HepG2 (cell line): ENCODE results near the gene PRRC2A. TPM values are rescaled to one million over a fixed set of nuclear protein-coding genes. Genes with fewer than 3 reads are reported as not detected.
A peak's percentile ranks its signal among the peaks of the same experiment; 100 is the strongest.

Experiments used
- FLYWCH1 ChIP-seq: sonication (generic); formaldehyde crosslinking; IDR thresholded peaks from 2 replicates; pipeline ENCODE4 v1.8.1; 2023; ENCODE audit warnings: mild to moderate bottlenecking, missing genetic modification reagents
- HES4 ChIP-seq: sonication (generic); formaldehyde crosslinking; IDR thresholded peaks from 2 replicates; pipeline ENCODE4 v1.9.0; 2021; ENCODE audit warnings: mild to moderate bottlenecking, missing genetic modification reagents, borderline replicate concordance
- HOXA3 ChIP-seq: sonication (generic); formaldehyde crosslinking; IDR thresholded peaks from 2 replicates; pipeline ENCODE4 v1.5.0; 2020; ENCODE audit warnings: missing genetic modification reagents
- KDM5B ChIP-seq: sonication (generic); formaldehyde crosslinking; IDR thresholded peaks from 2 replicates; pipeline ENCODE4 v1.4.0; 2020; ENCODE audit warnings: missing genetic modification reagents, mild to moderate bottlenecking, borderline replicate concordance
- NFRKB ChIP-seq: fragments of 450-650 bp; IDR thresholded peaks from 2 replicates; pipeline ENCODE4 v1.6.1; 2017
- NKX3-1 ChIP-seq: sonication (generic); formaldehyde crosslinking; IDR thresholded peaks from 2 replicates; pipeline ENCODE4 v1.5.0; 2020; ENCODE audit warnings: missing genetic modification reagents
- NRL ChIP-seq: sonication (generic); formaldehyde crosslinking; IDR thresholded peaks from 2 replicates; pipeline ENCODE4 v1.5.0; 2020; ENCODE audit warnings: missing genetic modification reagents, mild to moderate bottlenecking, moderate library complexity, borderline replicate concordance
- SMARCE1 ChIP-seq: fragments of 450-650 bp; IDR thresholded peaks from 2 replicates; pipeline ENCODE4 v1.6.1; 2017; ENCODE audit warnings: borderline replicate concordance
- SRF ChIP-seq: IDR thresholded peaks from 2 replicates; pipeline ENCODE4 v1.6.1; 2011; ENCODE audit warnings: mild to moderate bottlenecking, low read depth, low read length, moderate library complexity
- TBX3 ChIP-seq: fragments of 450-650 bp; IDR thresholded peaks from 2 replicates; pipeline ENCODE4 v1.6.1; 2017; ENCODE audit warnings: antibody characterized with exemption, mild to moderate bottlenecking, inconsistent platforms, borderline replicate concordance
- TSC22D2 ChIP-seq: sonication (generic); formaldehyde crosslinking; IDR thresholded peaks from 2 replicates; pipeline ENCODE4 v1.5.1; 2020; ENCODE audit warnings: missing genetic modification reagents, mild to moderate bottlenecking, borderline replicate concordance
- YEATS2 ChIP-seq: sonication (generic); formaldehyde crosslinking; IDR thresholded peaks from 2 replicates; pipeline ENCODE4 v1.4.0; 2020; ENCODE audit warnings: missing genetic modification reagents, borderline replicate concordance
- ZMYM3 ChIP-seq: sonication (generic); formaldehyde crosslinking; IDR thresholded peaks from 2 replicates; pipeline ENCODE4 v1.5.1; 2020; ENCODE audit warnings: mild to moderate bottlenecking, missing genetic modification reagents
- ZNF232 ChIP-seq: sonication (generic); formaldehyde crosslinking; IDR thresholded peaks from 2 replicates; pipeline ENCODE4 v1.4.0; 2020; ENCODE audit warnings: missing genetic modification reagents, borderline replicate concordance
- ZNF264 ChIP-seq: sonication (generic); formaldehyde crosslinking; IDR thresholded peaks from 2 replicates; pipeline ENCODE4 v1.4.0; 2020; ENCODE audit warnings: missing genetic modification reagents
- ZNF552 ChIP-seq: sonication (generic); formaldehyde crosslinking; IDR thresholded peaks from 2 replicates; pipeline ENCODE4 v1.9.0; 2022; ENCODE audit warnings: missing genetic modification reagents, mild to moderate bottlenecking, borderline replicate concordance
- ZNF569 ChIP-seq: sonication (generic); formaldehyde crosslinking; IDR thresholded peaks from 2 replicates; pipeline ENCODE4 v1.5.0; 2020; ENCODE audit warnings: mild to moderate bottlenecking, missing genetic modification reagents, moderate library complexity, borderline replicate concordance
- ZNF572 ChIP-seq: sonication (generic); formaldehyde crosslinking; IDR thresholded peaks from 2 replicates; pipeline ENCODE4 v1.5.1; 2020; ENCODE audit warnings: mild to moderate bottlenecking, missing genetic modification reagents
- ZNF7 ChIP-seq: IDR thresholded peaks from 2 replicates; pipeline ENCODE4 v1.6.1; 2016; ENCODE audit warnings: missing biosample characterization, missing genetic modification reagents
- polyA plus RNA-seq, 8 experiments: library from polyadenylated mRNA; depleted of rRNA in 3 of 8; stranded (reverse) in 7 of 8; unstranded in 1 of 8; fragments of >200 nt; fragmentation: Illumina TruSeq in 4 of 8; extraction: Trizol in 4 of 8; gene quantifications; 2 replicates each; pipeline versions ENCODE4 v1.2.1 to v1.2.3, GENCODE V29; 2011 to 2016; ENCODE audit warnings: low read depth in 4 of 8, missing spikeins in 1 of 8, mixed read lengths in 1 of 8; ENCODE audit not compliant: insufficient read depth in 1 of 8
- total RNA-seq, 5 experiments: library from RNA; depleted of rRNA; stranded (reverse); fragments of >200 nt; fragmentation: Illumina TruSeq; extraction: Trizol; gene quantifications; 2 replicates each; pipeline ENCODE4 v1.2.3, GENCODE V29; 2016; ENCODE audit warnings: low read depth in 1 of 5
- TF ChIP-seq, protein P1 (sequence below): sonication (generic); formaldehyde crosslinking; IDR thresholded peaks from 2 replicates; pipeline ENCODE4 v1.4.0; 2020; ENCODE audit warnings: missing genetic modification reagents, low read depth, mild to moderate bottlenecking, borderline replicate concordance
- TF ChIP-seq, protein P2 (sequence below): sonication (generic); formaldehyde crosslinking; conservative IDR thresholded peaks from 2 replicates; pipeline ENCODE4 v1.8.1; 2023; ENCODE audit warnings: missing genetic modification reagents
- TF ChIP-seq, protein P3 (sequence below): sonication (generic); formaldehyde crosslinking; IDR thresholded peaks from 2 replicates; pipeline ENCODE4 v1.8.0; 2022; ENCODE audit warnings: low read depth, missing genetic modification reagents
- TF ChIP-seq, protein P4 (sequence below): sonication (generic); formaldehyde crosslinking; IDR thresholded peaks from 2 replicates; pipeline ENCODE4 v1.8.0; 2022; ENCODE audit warnings: mild to moderate bottlenecking, missing genetic modification reagents, moderate library complexity
- TF ChIP-seq, protein P5 (sequence below), 2 experiments: fragments of 450-650 bp in 1 of 2; sonication (generic) in 1 of 2; formaldehyde crosslinking; IDR thresholded peaks; 2 replicates each; pipeline versions ENCODE4 v1.5.0 to v1.8.0; 2020 to 2022; ENCODE audit warnings: mild to moderate bottlenecking in 1 of 2, missing genetic modification reagents in 1 of 2

PRRC2A gene
- total and polyA plus RNA-seq, 2 of the 13 experiments (the other 11 are each of a cell fraction or from before 2014, with no cell fraction given), result 38.9 to 47.4 TPM

DNA sequence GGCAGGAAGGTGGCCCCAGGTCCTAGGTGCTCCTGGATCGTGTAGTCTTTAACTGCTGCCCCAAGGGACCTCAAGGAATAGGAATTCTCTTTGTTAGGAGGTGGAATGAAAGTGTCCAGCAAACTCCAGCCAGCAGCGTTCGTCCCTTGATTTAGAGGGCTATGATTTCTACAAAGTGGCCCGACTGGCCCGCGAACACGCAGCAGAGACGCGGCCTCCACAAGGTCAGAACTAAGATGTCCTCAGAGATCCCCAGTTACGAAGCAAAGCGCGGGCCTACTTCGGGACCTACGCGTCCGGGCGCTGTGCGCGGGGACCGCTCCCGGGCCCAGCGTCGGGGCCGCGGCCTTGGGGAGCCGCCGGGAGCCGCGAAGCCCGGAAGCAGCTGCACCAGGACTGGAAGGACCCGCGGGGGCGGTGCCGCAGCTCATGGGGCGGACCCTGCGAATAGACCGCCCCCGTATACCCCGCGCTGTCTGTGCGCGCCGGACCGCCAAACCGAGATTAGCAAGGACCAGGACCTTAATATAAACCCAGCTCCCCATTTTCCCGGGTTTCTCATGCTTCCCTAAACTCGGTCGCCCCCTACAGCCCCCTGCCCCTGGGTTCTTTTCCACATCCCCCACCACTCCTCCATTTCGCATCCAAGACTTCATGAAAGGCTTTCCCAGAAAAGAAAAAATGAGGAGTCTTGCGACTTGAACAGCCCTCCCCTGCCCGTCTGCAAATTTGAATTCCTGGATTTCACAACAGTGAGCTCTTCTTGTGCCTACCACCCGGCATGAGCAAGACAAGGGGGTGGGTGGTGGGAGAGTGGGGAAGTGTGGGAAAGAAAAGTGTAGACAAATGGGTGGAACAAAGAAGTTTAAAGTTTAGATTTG is 40.1 kb downstream of the PRRC2A start, which contains the start of gene C6orf47 (continued):
- TF ChIP-seq, protein P1, sequence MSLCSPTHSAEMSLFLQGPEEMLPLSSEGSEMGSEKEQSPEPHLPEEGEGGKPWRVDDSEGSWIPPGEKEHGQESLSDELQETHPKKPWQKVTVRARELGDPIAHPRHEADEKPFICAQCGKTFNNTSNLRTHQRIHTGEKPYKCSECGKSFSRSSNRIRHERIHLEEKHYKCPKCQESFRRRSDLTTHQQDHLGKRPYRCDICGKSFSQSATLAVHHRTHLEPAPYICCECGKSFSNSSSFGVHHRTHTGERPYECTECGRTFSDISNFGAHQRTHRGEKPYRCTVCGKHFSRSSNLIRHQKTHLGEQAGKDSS (CRISPR knock-in tag), result peak; percentile 56; the same call in 1 of the 2 replicates
- no peak for TF ChIP-seq SMARCE1
- no peak for TF ChIP-seq ZMYM3 (CRISPR knock-in tag)
- TF ChIP-seq NFRKB, result no peak
- TF ChIP-seq, protein P2, sequence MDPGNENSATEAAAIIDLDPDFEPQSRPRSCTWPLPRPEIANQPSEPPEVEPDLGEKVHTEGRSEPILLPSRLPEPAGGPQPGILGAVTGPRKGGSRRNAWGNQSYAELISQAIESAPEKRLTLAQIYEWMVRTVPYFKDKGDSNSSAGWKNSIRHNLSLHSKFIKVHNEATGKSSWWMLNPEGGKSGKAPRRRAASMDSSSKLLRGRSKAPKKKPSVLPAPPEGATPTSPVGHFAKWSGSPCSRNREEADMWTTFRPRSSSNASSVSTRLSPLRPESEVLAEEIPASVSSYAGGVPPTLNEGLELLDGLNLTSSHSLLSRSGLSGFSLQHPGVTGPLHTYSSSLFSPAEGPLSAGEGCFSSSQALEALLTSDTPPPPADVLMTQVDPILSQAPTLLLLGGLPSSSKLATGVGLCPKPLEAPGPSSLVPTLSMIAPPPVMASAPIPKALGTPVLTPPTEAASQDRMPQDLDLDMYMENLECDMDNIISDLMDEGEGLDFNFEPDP (CRISPR knock-in tag), result 0 out of 2 replicates have a peak, but pooled peaks have one; percentile 93
- peak; percentile 86 for TF ChIP-seq NRL (CRISPR knock-in tag)
- peak; percentile 90; the same call in 1 of the 2 replicates for TF ChIP-seq ZNF232 (CRISPR knock-in tag)
- TF ChIP-seq ZNF569 (CRISPR knock-in tag), result no peak
- no peak for TF ChIP-seq ZNF572
- TF ChIP-seq, protein P3, sequence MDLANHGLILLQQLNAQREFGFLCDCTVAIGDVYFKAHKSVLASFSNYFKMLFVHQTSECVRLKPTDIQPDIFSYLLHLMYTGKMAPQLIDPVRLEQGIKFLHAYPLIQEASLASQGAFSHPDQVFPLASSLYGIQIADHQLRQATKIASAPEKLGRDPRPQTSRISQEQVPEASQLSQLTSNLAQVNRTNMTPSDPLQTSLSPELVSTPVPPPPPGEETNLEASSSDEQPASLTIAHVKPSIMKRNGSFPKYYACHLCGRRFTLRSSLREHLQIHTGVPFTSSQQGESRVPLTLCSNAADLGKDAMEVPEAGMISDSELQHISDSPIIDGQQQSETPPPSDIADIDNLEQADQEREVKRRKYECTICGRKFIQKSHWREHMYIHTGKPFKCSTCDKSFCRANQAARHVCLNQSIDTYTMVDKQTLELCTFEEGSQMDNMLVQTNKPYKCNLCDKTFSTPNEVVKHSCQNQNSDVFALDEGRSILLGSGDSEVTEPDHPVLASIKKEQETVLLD (CRISPR knock-in tag), result peak; percentile 46; the same call in 1 of the 2 replicates
- TF ChIP-seq, protein P4, sequence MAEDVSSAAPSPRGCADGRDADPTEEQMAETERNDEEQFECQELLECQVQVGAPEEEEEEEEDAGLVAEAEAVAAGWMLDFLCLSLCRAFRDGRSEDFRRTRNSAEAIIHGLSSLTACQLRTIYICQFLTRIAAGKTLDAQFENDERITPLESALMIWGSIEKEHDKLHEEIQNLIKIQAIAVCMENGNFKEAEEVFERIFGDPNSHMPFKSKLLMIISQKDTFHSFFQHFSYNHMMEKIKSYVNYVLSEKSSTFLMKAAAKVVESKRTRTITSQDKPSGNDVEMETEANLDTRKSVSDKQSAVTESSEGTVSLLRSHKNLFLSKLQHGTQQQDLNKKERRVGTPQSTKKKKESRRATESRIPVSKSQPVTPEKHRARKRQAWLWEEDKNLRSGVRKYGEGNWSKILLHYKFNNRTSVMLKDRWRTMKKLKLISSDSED (CRISPR knock-in tag), result no peak
- peak; percentile 44; the same call in 1 of the 2 replicates for TF ChIP-seq ZNF264 (CRISPR knock-in tag)
- TF ChIP-seq, protein P5, sequence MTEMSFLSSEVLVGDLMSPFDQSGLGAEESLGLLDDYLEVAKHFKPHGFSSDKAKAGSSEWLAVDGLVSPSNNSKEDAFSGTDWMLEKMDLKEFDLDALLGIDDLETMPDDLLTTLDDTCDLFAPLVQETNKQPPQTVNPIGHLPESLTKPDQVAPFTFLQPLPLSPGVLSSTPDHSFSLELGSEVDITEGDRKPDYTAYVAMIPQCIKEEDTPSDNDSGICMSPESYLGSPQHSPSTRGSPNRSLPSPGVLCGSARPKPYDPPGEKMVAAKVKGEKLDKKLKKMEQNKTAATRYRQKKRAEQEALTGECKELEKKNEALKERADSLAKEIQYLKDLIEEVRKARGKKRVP (CRISPR knock-in tag; IDR thresholded peaks at IDR 0.05), result no peak
- TF ChIP-seq SRF, result no peak
- TF ChIP-seq NKX3-1 (CRISPR knock-in tag), result peak; percentile 90
- TF ChIP-seq YEATS2 (CRISPR knock-in tag), result peak; percentile 36; the same call in 1 of the 2 replicates
- peak; percentile 91 for TF ChIP-seq KDM5B (CRISPR knock-in tag)
- 0 out of 2 replicates have a peak, but pooled peaks have one; percentile 23 for TF ChIP-seq TSC22D2 (CRISPR knock-in tag)
- no peak for TF ChIP-seq ZNF7 (CRISPR knock-in tag)
- peak; percentile 84 for TF ChIP-seq HOXA3 (CRISPR knock-in tag)
- no peak for TF ChIP-seq TBX3
- TF ChIP-seq FLYWCH1 (CRISPR knock-in tag), result peak; percentile 86
- TF ChIP-seq HES4 (CRISPR knock-in tag), result peak; percentile 94
- TF ChIP-seq ZNF552 (CRISPR knock-in tag), result 0 out of 2 replicates have a peak, but pooled peaks have one; percentile 8
